Measurements from ENCODE around the gene PJVK. TPM values are rescaled to one million over a fixed set of nuclear protein-coding genes. Genes with fewer than 3 reads are reported as not detected.

PJVK gene
- total RNA-seq, 1 experiment from 2014 or later, result 7.4 TPM

DNA sequence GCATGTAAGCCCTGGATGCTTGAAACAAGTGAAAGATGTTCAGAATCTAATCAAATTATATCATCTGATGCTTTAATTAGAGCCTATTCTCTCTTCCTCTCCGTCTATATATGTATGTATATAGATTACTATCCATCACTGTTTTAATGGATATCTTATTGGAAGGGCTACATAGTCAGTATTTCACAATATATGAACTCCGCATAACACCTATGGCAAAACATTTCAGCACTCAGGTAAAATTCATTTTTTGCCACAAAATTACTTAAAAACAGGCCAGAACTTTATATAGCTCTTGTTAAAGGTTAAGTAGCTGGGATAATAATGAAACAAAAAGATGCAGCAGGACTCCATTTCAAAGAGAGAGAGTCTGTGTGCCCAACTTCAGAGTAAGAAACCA lies 1.2 kb downstream of the PJVK start:
- BruUV-seq (replicated peaks), result no TSS peak
- POLR2A ChIA-PET, result interaction anchor here (1.3 to 4.1 kb wide), 3 partner anchors 24 to 71 kb away, joined by 5 to 27 read pairs (median 19); partner anchors contain the start of gene FKBP7

DNA sequence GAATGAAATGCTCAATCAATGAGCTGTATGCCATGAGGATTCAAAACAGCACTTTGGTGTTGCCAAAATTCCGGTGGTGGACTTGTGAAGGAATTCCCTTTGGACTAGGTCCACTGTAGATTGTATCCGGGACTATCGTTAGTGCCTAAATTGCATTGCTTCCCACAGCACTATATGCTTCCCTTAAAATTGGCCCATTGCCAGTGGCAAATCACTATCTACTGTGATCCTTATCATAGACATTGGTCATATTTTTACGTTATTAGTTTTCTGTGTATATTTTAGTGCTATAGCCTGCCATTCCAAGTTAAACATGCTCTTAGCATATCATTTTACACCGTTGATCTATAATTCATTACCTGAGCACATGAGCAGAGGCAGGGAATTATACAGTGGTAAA lies 1.7 kb downstream of the PJVK start:
- Mint-ChIP-seq H3K27ac (ENCODE audit: low read depth, unreplicated experiment) (no peak overlapping the region), H3K4me3 (ENCODE audit: unreplicated experiment) (no peak overlapping the region), H3K36me3 (ENCODE audit: insufficient read depth, unreplicated experiment) (peaks cover 21% of the 10 kb centered on the region), H3K4me1 (ENCODE audit: insufficient read depth, unreplicated experiment) (peaks cover 11% of the 10 kb centered on the region), H3K27me3 (ENCODE audit: insufficient read depth, unreplicated experiment) (no peaks in the 10 kb centered on the region), H3K9me3 (ENCODE audit: unreplicated experiment) (no peaks in the 10 kb centered on the region)
- POLR2A ChIA-PET, result interaction anchor here (0.6 to 4.1 kb wide), 3 partner anchors 14 to 515 kb away, joined by 3 to 27 read pairs (median 3); partner anchors contain the start of gene FKBP7
- BruUV-seq (replicated peaks), result no TSS peak
- CTCF ChIA-PET, result interaction anchor here (0.6 to 1.5 kb wide), 2 partner anchors 8 to 76 kb away, joined by 3 read pairs; no protein-coding TSS in a partner anchor
- intact Hi-C loops (cut with micrococcal nuclease), result no loop called here
- no peak for DNase-seq (ENCODE audit: unreplicated experiment)
- TF ChIP-seq CTCF (IDR thresholded peaks at IDR 0.05; ENCODE audit: unreplicated experiment), result no peak

More for the DNA sequence above, 1.2 kb downstream of the PJVK start:
- no peak for DNase-seq (ENCODE audit: unreplicated experiment)
- peaks cover 24% of the 10 kb centered on the region for H3K36me3 Mint-ChIP-seq (ENCODE audit: insufficient read depth, unreplicated experiment)
- peaks cover 11% of the 10 kb centered on the region for H3K4me1 Mint-ChIP-seq (ENCODE audit: insufficient read depth, unreplicated experiment)
- intact Hi-C loops (cut with micrococcal nuclease), result no loop called here
- no peaks in the 10 kb centered on the region for H3K27me3 Mint-ChIP-seq (ENCODE audit: insufficient read depth, unreplicated experiment)
- peak overlapping the region; percentile 88 for H3K4me3 Mint-ChIP-seq (ENCODE audit: unreplicated experiment)
- CTCF ChIA-PET, result interaction anchor here (0.6 kb wide), 1 partner anchor 76 kb away, joined by 3 read pairs; no protein-coding TSS in a partner anchor
- H3K27ac Mint-ChIP-seq (ENCODE audit: low read depth, unreplicated experiment), result peak overlapping the region; percentile 100
- H3K9me3 Mint-ChIP-seq (ENCODE audit: unreplicated experiment), result no peaks in the 10 kb centered on the region
- no peak for TF ChIP-seq CTCF (IDR thresholded peaks at IDR 0.05; ENCODE audit: unreplicated experiment)

DNA sequence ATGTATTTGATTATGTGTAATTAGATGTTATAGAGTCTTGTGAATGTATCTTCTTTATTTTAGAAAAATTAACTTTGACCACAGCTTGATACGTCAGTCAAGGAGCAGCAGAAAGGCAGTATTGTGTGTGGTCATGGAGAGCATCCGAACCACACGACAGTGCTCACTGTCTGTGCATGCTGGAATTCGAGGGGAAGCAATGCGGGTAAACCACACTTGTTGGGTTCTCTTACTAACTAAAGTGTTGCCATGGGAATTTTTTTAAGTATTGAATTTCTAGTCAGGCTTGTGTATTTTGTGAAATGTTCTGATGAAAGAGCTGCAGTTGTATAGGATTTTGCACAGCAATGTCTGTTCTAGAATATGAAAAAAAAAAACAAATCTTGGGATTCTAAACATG lies 4.8 kb downstream of the PJVK start:
- no peak overlapping the region for H3K27ac Mint-ChIP-seq (ENCODE audit: low read depth, unreplicated experiment)
- ChIA-PET CTCF (no interaction called here), POLR2A (no interaction called here)
- peaks cover 6% of the 10 kb centered on the region for H3K36me3 Mint-ChIP-seq (ENCODE audit: insufficient read depth, unreplicated experiment)
- H3K9me3 Mint-ChIP-seq (ENCODE audit: unreplicated experiment), result no peaks in the 10 kb centered on the region
- intact Hi-C loops (cut with micrococcal nuclease), result no loop called here
- no peak overlapping the region for H3K4me3 Mint-ChIP-seq (ENCODE audit: unreplicated experiment)
- DNase-seq (ENCODE audit: unreplicated experiment), result no peak
- TF ChIP-seq CTCF (IDR thresholded peaks at IDR 0.05; ENCODE audit: unreplicated experiment), result no peak
- H3K4me1 Mint-ChIP-seq (ENCODE audit: insufficient read depth, unreplicated experiment), result no peaks in the 10 kb centered on the region
- no TSS peak for BruUV-seq (replicated peaks)
- H3K27me3 Mint-ChIP-seq (ENCODE audit: insufficient read depth, unreplicated experiment), result no peaks in the 10 kb centered on the region

DNA sequence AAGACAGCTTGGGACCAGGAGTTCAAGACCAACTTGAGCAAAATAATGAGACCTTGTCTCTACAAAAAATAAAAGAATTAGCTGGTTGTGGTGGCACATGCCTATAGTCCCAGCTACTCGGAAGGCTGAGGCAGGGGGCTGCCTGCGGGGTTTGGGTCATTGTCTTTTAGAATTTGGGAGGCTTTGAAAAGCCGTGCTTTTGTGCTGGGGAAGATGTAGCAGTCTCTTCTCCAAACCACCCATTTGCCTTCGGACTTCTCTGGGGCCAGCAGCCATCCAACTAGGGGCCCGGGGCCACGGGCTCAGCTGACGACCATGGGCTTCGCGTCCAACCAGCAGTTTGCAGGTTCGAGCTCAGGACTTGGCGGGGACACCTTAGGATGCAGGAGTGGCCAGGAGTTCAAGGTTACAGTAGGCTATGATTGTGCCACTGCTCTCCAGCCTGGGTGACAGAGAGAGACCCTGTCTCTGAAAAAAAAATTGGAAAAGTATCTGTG lies 6.3 kb downstream of the PJVK start:
- DNase-seq (ENCODE audit: unreplicated experiment), result no peak
- no peak overlapping the region for H3K27ac Mint-ChIP-seq (ENCODE audit: low read depth, unreplicated experiment)
- CTCF ChIA-PET, result interaction anchor here (0.7 to 1.7 kb wide), 4 partner anchors 13 to 694 kb away, joined by 3 to 4 read pairs (median 3); no protein-coding TSS in a partner anchor
- POLR2A ChIA-PET, result interaction anchor here (1.5 kb wide), 1 partner anchor 23 kb away, joined by 7 read pairs; the partner anchor contains the start of gene PLEKHA3
- no peak for TF ChIP-seq CTCF (IDR thresholded peaks at IDR 0.05; ENCODE audit: unreplicated experiment)
- no peaks in the 10 kb centered on the region for H3K9me3 Mint-ChIP-seq (ENCODE audit: unreplicated experiment)
- intact Hi-C loops (cut with micrococcal nuclease), result no loop called here
- no peaks in the 10 kb centered on the region for H3K27me3 Mint-ChIP-seq (ENCODE audit: insufficient read depth, unreplicated experiment)
- H3K4me1 Mint-ChIP-seq (ENCODE audit: insufficient read depth, unreplicated experiment), result no peaks in the 10 kb centered on the region
- no peak overlapping the region for H3K4me3 Mint-ChIP-seq (ENCODE audit: unreplicated experiment)
- H3K36me3 Mint-ChIP-seq (ENCODE audit: insufficient read depth, unreplicated experiment), result no peaks in the 10 kb centered on the region
- BruUV-seq (replicated peaks), result no TSS peak

Measured in MCF 10A (cell line).